ENCODE data around the gene IGF1R.

DNA sequence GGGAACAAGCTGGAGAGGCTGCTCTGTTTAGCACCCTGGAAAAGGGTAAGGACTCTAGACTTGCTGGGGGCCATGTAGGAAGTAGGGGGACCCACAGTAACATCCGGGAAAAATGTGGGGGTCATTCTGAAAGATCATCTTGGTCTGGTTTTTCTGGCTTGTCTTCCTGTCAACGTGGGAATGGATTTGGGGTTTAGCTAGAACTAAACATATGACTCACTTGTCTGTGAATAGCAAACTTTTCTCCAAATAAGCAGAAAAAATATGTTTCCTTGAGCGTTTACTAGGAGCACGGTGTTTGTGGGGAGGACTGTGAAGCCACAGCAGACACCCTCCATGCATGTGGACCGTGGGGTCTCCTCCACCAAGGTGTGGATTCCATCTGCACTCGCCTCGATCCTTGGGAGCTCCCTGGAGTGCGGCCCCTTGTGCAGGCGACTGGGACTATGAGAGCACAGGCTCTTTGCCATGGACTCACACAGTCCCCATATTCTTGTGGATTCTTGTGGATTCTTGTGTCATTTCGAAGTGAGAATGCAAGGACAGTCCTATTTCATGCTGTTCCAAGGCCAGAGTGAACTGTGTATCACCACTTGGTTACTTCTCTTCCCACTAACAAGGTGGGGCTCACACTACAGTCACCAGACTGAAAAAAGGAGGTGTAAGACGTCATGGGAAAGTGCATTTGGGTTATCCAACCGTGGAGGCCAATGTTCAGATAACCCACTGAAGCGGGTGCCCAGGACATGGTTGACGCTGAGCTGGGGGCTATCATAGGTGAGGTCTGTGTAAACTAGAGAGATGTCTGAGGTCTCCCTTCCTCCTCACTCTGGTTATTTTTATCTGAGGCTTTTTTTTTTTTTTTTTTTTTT, 333.7 kb downstream of the IGF1R start:
- TF ChIP-seq POLR2A (IDR thresholded peaks at IDR 0.05; ENCODE audit: low read length) (no peak), GATA1 (IDR thresholded peaks at IDR 0.05; ENCODE audit: low read depth, low read length) (no peak)
